GM10847 (cell line): ENCODE data around the gene MAN1A1.

Experiments
- POLR2A ChIP-seq: IDR thresholded peaks from 2 replicates; pipeline ENCODE4 v1.6.1; 2011; ENCODE audit not compliant: insufficient read length; ENCODE audit errors: extremely low read depth

Gene MAN1A1

DNA sequence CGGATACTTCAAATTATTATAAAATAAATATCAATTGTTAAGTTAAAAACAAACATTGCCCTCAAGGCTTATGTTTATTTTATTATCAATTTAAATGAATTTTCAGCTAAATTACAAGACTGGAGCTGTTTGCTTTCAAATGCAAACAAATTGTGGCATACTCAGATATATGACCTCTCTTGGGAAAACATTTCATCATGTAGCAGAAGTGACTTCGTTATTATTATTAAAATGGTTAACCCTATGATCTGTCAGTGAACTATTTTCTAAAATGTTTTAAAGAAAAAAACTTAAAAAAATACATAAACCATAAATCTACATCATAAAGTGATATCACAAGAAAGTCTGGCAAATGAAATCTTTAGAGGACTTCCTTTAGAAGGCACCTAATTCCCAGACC is 72.5 kb downstream of the MAN1A1 start:
- no peak for TF ChIP-seq POLR2A

DNA sequence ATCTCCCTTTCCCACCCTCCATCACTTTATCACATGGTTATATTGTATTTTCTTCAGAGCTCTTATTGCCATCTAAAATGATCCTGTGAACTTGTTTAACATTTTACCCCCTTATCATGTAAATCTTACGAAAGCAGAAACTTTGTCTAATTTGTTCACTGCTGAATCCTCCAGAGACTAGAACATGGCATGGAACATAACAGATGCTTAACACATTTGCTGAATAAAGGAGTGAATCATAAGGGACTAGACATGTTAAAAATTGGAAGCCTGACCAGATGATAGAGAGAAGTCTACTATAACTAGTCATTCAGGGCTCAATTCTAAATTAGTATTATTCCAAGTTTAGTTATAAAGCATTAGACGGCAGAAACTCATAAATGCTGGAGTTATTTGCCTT is 73.3 kb downstream of the MAN1A1 start:
- no peak for TF ChIP-seq POLR2A

DNA sequence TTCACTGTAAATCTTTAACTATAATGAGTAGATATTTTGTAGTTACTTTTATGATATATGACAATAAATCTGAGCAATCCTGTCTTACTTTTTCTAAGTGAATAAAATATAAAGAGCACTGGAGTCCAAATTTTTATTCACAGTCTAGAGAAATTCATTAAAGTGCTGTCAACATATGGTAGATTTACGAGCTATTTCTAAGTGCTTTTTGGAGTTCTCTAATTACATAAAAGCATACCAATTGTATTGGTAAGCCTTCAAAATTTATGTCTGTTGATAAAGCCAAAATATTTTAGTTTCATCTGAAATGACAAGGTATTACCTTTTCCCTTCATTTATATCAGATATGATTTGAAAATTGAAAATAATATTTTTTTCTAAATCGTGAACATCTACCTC is 75.4 kb downstream of the MAN1A1 start:
- no peak for TF ChIP-seq POLR2A

DNA sequence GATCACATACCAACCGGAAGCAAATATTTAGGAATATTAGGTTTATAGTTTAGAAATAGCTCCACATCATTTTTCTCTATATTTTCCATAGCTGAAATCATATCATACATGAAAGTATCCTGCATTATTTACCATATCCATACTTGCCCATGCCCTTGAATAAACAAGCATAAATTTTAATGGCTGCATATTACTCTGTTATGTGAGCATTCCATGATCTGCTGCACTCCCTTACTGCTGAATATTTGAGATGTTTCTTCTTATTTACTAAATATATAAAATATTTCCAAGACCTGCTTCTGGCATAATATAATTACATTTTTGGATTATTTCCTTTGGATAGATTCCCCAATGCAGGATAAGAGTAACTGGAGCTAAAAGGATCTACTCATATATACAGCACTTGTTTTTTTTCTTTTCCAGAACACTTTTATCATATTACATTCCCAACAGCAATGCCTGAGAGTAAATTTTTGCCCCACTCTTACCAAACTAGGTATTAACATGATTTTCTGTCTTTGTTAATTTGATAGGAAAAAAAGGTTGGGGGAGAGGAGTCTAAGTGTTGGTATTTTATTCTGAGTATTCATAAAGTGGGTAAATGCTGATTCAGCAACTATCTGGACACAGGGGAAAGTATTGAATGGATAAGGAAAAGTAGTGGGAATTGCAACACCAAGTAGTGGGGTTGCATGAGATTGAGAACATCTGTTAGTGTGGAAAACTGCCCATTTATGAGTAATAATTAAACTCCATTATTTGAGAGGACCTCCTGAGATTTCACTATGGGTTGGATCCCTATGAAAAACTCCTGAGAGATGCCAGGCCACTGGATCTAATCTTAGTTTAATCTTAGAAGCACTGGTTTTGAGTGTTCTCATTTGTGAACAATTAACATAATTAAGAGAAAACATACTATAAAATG is 76.0 kb downstream of the MAN1A1 start:
- TF ChIP-seq POLR2A: no peak

DNA sequence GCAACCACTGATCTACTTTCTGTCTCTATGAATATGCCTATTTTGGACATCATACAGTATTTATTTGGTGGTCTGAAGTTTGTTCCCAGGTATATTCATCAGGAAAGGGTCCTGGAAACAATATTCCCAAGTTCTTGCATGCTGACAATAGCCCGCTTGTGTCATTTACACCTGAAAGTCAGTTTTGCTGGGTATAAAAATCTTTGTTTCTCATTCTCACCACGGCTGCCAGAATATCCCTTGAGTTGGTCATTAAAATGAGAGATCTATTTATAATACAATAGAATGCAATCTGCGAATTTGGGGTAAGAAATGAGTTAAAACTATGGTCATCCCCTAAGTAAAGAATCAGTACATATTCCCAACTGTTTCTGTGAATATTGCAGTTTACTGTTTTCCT is 79.0 kb downstream of the MAN1A1 start:
- TF ChIP-seq POLR2A: no peak

DNA sequence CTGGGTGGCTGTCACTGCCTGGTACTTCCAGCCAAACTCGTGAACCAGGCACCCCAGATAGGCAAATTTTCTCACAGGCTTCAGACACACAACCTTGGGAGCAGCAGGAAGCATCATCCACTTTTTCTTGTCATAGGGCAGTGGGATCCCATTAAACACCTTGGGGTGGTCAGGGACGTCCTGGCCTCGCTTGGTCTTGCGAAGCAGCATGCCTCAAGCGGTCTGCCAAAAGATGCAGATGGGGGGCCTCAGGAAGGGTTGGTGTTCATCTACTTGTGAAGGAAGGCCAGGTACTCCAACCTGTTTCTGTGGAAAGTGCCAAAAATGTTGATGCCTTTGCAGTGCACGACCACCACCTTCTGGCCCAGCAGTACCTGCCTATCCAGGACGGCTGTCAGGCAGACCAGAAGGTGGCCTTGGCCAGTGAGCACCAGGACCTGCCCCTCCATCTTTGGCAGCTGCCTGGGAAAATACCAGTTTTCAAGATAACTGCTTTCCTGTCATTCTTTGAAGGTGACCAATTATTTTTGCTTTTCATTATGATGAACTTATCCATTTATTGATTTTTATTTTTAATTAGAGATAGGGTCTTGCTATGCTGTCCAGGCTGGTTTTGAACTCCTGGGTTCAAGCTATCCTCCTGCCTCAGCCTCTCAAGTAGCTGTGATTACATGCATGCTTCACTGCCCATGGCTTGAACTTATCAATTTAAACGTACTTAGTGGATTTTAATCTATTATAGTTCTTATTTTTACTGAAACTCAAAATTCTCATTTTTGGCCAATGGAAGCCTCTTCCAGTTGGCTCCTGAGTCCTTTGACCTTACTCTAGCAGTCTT is 80.1 kb downstream of the MAN1A1 start:
- TF ChIP-seq POLR2A: no peak

DNA sequence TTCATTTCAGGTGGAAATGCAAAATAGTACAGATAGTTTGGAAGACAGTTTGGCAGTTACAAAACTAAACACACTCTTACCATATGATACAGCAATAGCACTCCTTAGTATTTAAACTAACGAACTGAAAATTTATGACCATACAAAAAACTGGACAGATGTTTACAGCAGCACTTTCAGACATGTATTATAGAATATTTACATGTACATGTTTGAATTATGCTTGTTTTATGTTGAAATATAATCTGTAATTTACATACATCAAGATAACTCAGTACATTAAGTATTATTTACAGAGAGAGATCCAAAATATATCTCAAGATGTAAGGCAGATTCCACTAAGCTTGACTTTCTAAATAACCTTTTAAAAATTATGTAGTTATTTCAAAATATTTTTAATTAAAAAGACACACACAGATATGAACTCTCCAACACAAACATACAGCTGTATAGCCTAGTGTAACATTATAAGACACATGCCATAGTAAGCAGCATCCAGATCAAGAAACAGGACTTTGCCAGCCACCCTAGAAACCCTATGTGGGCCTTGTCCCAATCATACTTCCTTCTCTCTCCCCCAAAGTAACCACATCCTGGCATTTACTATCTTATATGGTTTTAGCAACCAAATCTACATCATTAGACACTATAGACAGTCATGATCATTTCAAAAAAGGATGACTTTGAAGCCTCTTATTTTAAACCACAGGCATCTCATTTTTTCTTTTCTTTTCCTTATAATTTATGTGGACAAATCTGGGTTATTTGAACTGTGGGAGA is 82.2 kb downstream of the MAN1A1 start:
- no peak for TF ChIP-seq POLR2A

DNA sequence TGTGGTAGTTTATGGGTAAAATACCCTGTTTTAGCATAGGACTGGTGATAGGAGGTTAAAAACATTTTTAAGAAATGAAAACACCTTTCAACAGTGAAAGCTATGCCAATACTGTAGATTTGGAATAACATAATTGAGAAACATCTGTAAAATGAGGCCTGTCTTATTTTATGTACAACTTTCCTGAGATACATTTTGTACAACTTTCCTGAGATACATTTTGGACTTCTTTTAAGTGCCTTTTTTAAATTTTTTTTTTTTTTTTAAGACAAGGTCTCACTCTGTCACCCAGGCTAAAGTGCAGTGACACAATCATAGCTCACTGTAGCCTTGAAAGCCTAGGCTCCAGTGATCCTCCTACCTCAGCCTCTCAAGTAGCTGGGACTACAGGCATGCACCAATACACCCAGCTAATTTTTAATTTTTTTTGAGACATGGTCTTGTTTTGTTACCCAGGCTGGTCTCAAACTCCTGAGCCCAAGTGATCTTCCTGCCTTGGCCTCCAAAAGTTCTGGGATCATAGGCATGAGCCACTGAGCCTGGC is 84.6 kb downstream of the MAN1A1 start:
- TF ChIP-seq POLR2A: no peak

DNA sequence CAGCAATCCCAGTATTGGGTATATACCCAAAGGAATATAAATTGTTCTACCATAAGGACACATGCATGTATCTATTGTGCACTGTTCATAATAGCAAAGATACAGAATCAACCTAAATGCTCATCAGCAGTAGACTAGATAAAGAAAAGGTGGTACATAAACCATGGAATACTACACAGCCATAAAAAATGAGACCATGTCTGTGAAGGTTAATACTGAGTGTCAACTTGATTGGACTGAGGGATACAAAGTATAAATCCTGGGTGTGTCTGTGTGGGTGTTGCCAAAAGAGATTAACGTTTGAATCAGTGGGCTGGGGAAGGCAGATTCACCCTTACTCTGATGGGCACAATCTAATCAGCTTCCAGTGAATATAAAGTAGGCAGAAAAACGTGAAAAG is 86.9 kb downstream of the MAN1A1 start:
- no peak for TF ChIP-seq POLR2A

DNA sequence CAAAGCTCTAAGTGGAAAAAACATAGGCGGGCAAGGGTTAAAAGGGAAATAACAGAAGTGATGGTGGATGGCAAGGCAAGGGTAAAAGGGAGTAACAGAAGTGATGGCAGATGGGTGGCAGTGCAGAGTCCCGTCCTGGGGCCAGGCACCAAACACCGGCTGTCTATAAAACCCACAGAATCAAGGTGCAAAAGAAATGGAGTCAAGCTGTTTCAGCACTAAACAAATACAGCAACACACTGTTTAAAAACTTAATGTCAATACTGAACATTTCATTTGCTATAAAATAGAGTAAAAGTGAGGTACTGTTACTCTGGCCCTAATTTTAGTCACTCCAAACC is 87.6 kb downstream of the MAN1A1 start:
- no peak for TF ChIP-seq POLR2A

DNA sequence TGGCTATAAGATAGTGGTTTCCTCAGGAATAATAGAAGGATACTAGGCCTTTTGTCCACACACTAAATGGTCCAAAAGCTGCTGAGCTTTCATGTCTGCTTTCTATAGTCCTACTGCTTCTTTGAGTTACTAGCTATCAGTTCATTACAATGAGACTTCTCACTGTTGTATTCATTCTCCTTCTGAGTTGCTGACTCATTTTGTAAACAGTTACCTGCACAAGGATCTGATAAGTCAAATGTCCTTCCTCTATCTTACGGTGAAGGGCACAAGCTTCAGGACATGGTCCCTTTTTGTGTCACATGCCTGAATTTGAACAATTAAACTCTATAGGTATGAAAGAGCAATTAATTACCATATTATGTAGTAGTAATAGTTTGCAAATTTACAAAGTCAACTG is 90.5 kb downstream of the MAN1A1 start:
- no peak for TF ChIP-seq POLR2A

DNA sequence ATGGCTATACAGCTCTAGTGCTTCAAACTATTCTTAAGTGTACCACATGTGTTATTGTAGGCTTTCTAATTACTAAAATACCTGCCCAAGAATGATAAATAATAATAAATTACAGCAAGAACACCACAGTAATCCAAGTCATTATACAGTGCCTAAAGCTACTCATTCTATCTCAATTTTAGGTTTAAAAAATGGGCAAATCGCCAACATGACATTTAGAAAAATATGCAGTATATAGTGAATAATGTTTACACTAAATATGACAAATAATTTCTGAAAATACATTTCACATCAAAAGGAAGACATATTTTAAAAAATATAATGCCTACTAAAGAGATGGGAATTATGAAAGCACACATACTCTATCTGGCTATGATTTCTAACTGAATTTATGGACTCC is 91.8 kb downstream of the MAN1A1 start:
- TF ChIP-seq POLR2A: no peak

DNA sequence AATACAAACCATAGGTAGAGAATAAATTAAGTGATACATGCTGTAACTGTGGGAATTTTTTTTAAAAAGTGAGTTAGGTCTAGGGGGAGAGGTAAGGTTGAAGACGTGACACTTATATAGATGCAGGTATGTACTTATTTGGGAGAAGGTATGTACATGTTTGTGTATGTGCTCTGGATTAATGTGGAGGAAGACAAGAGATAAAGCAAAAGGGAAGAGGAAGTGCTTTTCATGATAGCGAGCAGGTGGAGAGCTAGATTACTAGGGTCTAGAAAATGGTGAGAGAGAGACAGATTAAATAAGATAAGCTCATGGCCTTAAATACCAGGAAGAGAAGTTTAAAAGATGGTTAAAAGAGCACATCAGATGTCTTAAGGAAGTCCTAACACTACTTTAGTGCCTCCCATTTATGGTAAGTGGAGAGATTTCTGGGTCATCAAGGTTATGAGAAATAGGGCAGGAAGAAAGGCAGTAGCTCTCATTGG is 92.5 kb downstream of the MAN1A1 start:
- TF ChIP-seq POLR2A: no peak

DNA sequence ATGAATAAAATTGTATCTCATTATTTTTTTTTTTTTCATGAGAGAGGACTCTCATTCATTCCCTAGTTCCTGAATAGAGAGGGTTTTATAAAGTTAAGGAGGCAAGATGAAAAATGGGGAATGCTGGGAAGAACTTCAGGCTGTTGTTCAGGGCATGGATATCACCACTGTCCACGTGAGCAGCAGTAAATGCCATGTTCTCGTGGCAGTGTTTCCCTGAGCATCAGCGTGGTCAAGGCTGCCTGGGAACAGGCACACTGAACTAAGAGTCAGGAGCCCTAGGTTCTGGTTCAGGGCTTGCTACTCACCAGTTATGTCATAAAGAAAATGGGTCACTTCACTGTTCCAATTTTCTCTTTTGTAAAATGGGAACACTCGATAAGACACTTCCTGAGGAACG is 93.2 kb downstream of the MAN1A1 start:
- TF ChIP-seq POLR2A: no peak

DNA sequence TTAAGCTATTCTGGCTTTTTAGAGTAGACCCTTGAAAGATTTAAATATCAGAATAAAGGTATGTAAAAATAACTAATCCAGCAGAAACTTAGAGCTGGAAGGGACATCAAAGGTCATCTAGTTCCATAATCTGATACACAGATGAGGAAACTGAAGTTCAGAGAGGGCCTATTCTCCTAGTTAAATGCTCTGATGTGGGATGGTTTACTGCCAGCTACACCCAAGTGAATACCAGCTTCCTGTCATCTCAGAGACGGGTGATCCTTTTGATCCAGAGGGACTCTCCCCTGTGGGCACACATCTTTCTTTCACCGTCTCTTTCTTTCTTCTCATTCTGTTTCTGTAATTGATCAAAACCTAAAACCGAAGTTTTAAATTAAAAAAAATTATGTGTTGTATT is 94.1 kb downstream of the MAN1A1 start:
- no peak for TF ChIP-seq POLR2A
